K562 (cell line): ENCODE results near the gene SYNJ2. TPM values are rescaled to one million over a fixed set of nuclear protein-coding genes. Genes with fewer than 3 reads are reported as not detected.

Source experiments
- CHD4 ChIP-seq: fragments of 200-600 bp; sonication (generic); IDR thresholded peaks from 3 replicates; pipeline ENCODE4 v1.6.1; 2012; ENCODE audit warnings: low read depth, mild to moderate bottlenecking, mixed read lengths, low read length, inconsistent platforms; ENCODE audit not compliant: insufficient read depth, insufficient replicate concordance, poor library complexity, severe bottlenecking
- HNRNPUL1 ChIP-seq: fragments of 200-400 bp; formaldehyde crosslinking; IDR thresholded peaks from 2 replicates; pipeline ENCODE4 v1.6.1; 2017; ENCODE audit warnings: low read length
- JUN ChIP-seq, 2 experiments: sonication (generic) in 1 of 2; formaldehyde crosslinking in 1 of 2; IDR thresholded peaks; 2 replicates each; pipeline versions ENCODE4 v1.6.1 to v1.8.0; 2012 to 2022; ENCODE audit warnings: borderline replicate concordance in 2 of 2, mild to moderate bottlenecking in 2 of 2, improper control_type of control experiment in 1 of 2, low read depth in 1 of 2, low read length in 1 of 2, missing genetic modification reagents in 1 of 2
- JUNB ChIP-seq: fragments of 450-650 bp; formaldehyde crosslinking; conservative IDR thresholded peaks from 2 replicates; pipeline ENCODE4 v1.4.0; 2020; ENCODE audit warnings: mild to moderate bottlenecking
- NR3C1 ChIP-seq: sonication (generic); formaldehyde crosslinking; IDR thresholded peaks from 2 replicates; pipeline ENCODE4 v1.8.1; 2022; ENCODE audit warnings: missing genetic modification reagents
- RBM14 ChIP-seq: fragments of 200-400 bp; formaldehyde crosslinking; IDR thresholded peaks from 2 replicates; pipeline ENCODE4 v1.6.1; 2018; ENCODE audit warnings: low read depth, mild to moderate bottlenecking, low read length, moderate library complexity, borderline replicate concordance; ENCODE audit not compliant: insufficient read depth
- SRSF1 ChIP-seq: fragments of 200-400 bp; formaldehyde crosslinking; IDR thresholded peaks from 2 replicates; pipeline ENCODE4 v1.6.1; 2017; ENCODE audit warnings: mild to moderate bottlenecking, low read depth, low read length, moderate library complexity
- XRCC4 ChIP-seq: IDR thresholded peaks from one replicate; pipeline ENCODE4 v1.6.1; 2011; ENCODE audit not compliant: insufficient read depth, insufficient read length; ENCODE audit errors: extremely low read depth
- ZNF431 ChIP-seq: sonication (generic); formaldehyde crosslinking; IDR thresholded peaks from 2 replicates; pipeline ENCODE4 v1.8.0; 2022; ENCODE audit warnings: mild to moderate bottlenecking, missing genetic modification reagents
- ZNF586 ChIP-seq: fragments of 450-650 bp; formaldehyde crosslinking; conservative IDR thresholded peaks from 2 replicates; pipeline ENCODE4 v1.4.0; 2020; ENCODE audit warnings: mild to moderate bottlenecking, moderate library complexity
- ZNF696 ChIP-seq: fragments of 250-450 bp; sonication (Bioruptor Pico); conservative IDR thresholded peaks from 2 replicates; pipeline ENCODE4 v1.4.0; 2020; ENCODE audit warnings: mild to moderate bottlenecking, moderate library complexity
- polyA plus RNA-seq, 8 experiments: library from polyadenylated mRNA; depleted of rRNA in 4 of 8; stranded (reverse) in 5 of 8; unstranded in 3 of 8; fragments of >200 nt; fragmentation: Nextera tagmentation in 2 of 8; fragmentation: Illumina TruSeq in 1 of 8; extraction: Ambion mirVana in 2 of 8; extraction: Trizol in 1 of 8; gene quantifications; 2 replicates each; pipeline versions ENCODE4 v1.2.1 to v1.2.3, GENCODE V29; 2011 to 2014; ENCODE audit warnings: inconsistent platforms in 1 of 8, missing spikeins in 1 of 8
- total RNA-seq, 7 experiments: library from RNA; depleted of rRNA in 6 of 7; stranded (reverse); fragments of >200 nt in 6 of 7; fragmentation: Illumina TruSeq in 2 of 7; extraction: Trizol in 2 of 7; gene quantifications; 2 replicates each; pipeline versions ENCODE4 v1.2.1 to v1.2.3, GENCODE V29; 2011 to 2021; ENCODE audit warnings: low replicate concordance in 1 of 7
- TF ChIP-seq, protein P1 (sequence below): sonication (generic); formaldehyde crosslinking; IDR thresholded peaks from 2 replicates; pipeline ENCODE4 v1.9.0; 2022; ENCODE audit warnings: mild to moderate bottlenecking, missing genetic modification reagents
- TF ChIP-seq, protein P2 (sequence below): sonication (generic); formaldehyde crosslinking; IDR thresholded peaks from 2 replicates; pipeline ENCODE4 v1.8.1; 2023; ENCODE audit warnings: mild to moderate bottlenecking, missing genetic modification reagents
- TF ChIP-seq, protein P3 (sequence below): fragments of 250-450 bp; sonication (Bioruptor Pico); IDR thresholded peaks from 2 replicates; pipeline ENCODE4 v1.9.0; 2021; ENCODE audit warnings: mild to moderate bottlenecking
- TF ChIP-seq, protein P4 (sequence below): fragments of 250-450 bp; sonication (Bioruptor Pico); IDR thresholded peaks from 2 replicates; pipeline ENCODE4 v1.8.0; 2021; ENCODE audit warnings: mild to moderate bottlenecking, moderate library complexity
- TF ChIP-seq, protein P5 (sequence below): fragments of 200-800 bp; sonication (Bioruptor generic); IDR thresholded peaks from 2 replicates; pipeline ENCODE4 v1.6.1; 2017; ENCODE audit warnings: missing genetic modification characterization, missing compliant biosample characterization
- TF ChIP-seq, protein P6 (sequence below): sonication (generic); formaldehyde crosslinking; IDR thresholded peaks from 2 replicates; pipeline ENCODE4 v1.8.0; 2022; ENCODE audit warnings: missing genetic modification reagents, mild to moderate bottlenecking, moderate library complexity, borderline replicate concordance
- TF ChIP-seq, protein P7 (sequence below), 2 experiments: fragments of 250-450 bp in 1 of 2; fragments of 450-650 bp in 1 of 2; sonication (Bioruptor Pico) in 1 of 2; IDR thresholded peaks; 2 replicates each; pipeline versions ENCODE4 v1.6.1 to v1.8.0; 2016 to 2021; ENCODE audit warnings: mild to moderate bottlenecking in 2 of 2, moderate library complexity in 2 of 2, missing compliant biosample characterization in 1 of 2, missing genetic modification characterization in 1 of 2

Gene SYNJ2
- total and polyA plus RNA-seq, 9 of the 15 experiments (the other 6 are each of a cell fraction or from before 2014, with no cell fraction given), result 3.0 to 27.7 (median 17.8) TPM

DNA sequence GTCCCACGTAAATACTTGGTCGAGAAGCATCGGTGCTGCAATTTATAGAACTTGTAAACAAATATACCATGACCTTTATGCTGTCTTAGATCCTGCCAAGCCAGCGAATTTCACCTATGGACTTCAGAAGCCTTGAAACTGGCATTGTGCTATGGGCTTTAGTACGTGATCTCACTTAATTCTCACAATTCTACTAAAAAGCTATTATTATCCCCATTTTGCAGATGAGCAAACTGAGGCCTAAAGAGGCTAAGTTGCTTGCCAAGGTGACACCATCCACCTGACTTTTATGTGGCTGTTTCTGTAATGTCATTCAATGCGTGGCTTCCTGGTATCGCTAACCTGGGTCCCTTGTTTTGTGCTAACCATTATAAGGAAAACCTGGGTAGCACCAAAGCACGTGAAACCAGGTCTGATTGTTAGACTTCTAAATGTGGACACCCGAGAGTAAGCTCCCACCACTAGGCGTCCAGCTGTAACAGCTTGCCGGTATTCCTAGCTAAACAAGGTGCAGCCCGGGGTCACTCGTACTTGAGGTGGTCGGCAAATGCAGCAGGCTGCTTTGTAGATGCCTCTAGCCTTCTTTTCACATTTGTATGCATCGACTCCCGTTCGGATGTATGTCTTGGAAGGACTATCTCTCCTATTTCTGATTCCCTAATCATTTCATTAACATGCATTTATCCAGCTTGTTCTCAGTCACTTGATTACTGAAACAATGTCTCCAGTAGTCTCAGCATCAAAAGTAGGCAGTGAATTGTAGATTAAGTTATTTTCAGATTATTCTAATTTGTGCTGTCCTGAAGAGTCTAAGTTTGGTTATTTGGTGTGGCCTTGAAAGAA lies 1.1 kb downstream of the SYNJ2 start (continued):
- no peak for TF ChIP-seq XRCC4
- TF ChIP-seq CHD4, result peak; percentile 97
- no peak for TF ChIP-seq ZNF431 (CRISPR knock-in tag)
- TF ChIP-seq, protein P1, sequence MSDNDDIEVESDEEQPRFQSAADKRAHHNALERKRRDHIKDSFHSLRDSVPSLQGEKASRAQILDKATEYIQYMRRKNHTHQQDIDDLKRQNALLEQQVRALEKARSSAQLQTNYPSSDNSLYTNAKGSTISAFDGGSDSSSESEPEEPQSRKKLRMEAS (CRISPR knock-in tag), result peak; percentile 43; the same call in 1 of the 2 replicates
- TF ChIP-seq JUN (IDR thresholded peaks at IDR 0.05; ENCODE audit: borderline replicate concordance, low read depth, low read length), result no peak
- no peak for TF ChIP-seq JUN (CRISPR knock-in tag; IDR thresholded peaks at IDR 0.05; ENCODE audit: borderline replicate concordance)
- no peak for TF ChIP-seq NR3C1 (CRISPR knock-in tag)
- TF ChIP-seq ZNF586, result no peak
- no peak for TF ChIP-seq ZNF696
- TF ChIP-seq, protein P2, sequence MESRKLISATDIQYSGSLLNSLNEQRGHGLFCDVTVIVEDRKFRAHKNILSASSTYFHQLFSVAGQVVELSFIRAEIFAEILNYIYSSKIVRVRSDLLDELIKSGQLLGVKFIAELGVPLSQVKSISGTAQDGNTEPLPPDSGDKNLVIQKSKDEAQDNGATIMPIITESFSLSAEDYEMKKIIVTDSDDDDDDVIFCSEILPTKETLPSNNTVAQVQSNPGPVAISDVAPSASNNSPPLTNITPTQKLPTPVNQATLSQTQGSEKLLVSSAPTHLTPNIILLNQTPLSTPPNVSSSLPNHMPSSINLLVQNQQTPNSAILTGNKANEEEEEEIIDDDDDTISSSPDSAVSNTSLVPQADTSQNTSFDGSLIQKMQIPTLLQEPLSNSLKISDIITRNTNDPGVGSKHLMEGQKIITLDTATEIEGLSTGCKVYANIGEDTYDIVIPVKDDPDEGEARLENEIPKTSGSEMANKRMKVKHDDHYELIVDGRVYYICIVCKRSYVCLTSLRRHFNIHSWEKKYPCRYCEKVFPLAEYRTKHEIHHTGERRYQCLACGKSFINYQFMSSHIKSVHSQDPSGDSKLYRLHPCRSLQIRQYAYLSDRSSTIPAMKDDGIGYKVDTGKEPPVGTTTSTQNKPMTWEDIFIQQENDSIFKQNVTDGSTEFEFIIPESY, result no peak
- TF ChIP-seq, protein P3, sequence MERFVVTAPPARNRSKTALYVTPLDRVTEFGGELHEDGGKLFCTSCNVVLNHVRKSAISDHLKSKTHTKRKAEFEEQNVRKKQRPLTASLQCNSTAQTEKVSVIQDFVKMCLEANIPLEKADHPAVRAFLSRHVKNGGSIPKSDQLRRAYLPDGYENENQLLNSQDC (CRISPR knock-in tag), result no peak
- TF ChIP-seq HNRNPUL1, result no peak
- TF ChIP-seq, protein P4, sequence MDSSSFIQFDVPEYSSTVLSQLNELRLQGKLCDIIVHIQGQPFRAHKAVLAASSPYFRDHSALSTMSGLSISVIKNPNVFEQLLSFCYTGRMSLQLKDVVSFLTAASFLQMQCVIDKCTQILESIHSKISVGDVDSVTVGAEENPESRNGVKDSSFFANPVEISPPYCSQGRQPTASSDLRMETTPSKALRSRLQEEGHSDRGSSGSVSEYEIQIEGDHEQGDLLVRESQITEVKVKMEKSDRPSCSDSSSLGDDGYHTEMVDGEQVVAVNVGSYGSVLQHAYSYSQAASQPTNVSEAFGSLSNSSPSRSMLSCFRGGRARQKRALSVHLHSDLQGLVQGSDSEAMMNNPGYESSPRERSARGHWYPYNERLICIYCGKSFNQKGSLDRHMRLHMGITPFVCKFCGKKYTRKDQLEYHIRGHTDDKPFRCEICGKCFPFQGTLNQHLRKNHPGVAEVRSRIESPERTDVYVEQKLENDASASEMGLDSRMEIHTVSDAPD (CRISPR knock-in tag), result no peak
- TF ChIP-seq JUNB (CRISPR knock-in tag), result no peak
- TF ChIP-seq, protein P5, sequence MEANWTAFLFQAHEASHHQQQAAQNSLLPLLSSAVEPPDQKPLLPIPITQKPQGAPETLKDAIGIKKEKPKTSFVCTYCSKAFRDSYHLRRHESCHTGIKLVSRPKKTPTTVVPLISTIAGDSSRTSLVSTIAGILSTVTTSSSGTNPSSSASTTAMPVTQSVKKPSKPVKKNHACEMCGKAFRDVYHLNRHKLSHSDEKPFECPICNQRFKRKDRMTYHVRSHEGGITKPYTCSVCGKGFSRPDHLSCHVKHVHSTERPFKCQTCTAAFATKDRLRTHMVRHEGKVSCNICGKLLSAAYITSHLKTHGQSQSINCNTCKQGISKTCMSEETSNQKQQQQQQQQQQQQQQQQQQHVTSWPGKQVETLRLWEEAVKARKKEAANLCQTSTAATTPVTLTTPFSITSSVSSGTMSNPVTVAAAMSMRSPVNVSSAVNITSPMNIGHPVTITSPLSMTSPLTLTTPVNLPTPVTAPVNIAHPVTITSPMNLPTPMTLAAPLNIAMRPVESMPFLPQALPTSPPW (CRISPR knock-in tag), result no peak
- TF ChIP-seq SRSF1, result no peak
- TF ChIP-seq RBM14, result no peak
- TF ChIP-seq, protein P6, sequence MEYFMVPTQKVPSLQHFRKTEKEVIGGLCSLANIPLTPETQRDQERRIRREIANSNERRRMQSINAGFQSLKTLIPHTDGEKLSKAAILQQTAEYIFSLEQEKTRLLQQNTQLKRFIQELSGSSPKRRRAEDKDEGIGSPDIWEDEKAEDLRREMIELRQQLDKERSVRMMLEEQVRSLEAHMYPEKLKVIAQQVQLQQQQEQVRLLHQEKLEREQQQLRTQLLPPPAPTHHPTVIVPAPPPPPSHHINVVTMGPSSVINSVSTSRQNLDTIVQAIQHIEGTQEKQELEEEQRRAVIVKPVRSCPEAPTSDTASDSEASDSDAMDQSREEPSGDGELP (CRISPR knock-in tag), result peak; percentile 43; the same call in 1 of the 2 replicates
- TF ChIP-seq, protein P7, sequence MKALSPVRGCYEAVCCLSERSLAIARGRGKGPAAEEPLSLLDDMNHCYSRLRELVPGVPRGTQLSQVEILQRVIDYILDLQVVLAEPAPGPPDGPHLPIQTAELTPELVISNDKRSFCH (CRISPR knock-in tag; IDR thresholded peaks at IDR 0.05), result no peak
- TF ChIP-seq, protein P7 (tag; IDR thresholded peaks at IDR 0.05), result peak; percentile 61; the same call in 1 of the 2 replicates
